H9 (cell line): ENCODE measurements around the gene ISL1. TPM values are rescaled to one million over a fixed set of nuclear protein-coding genes. Genes with fewer than 3 reads are reported as not detected.

ENCODE experiments used
- DNase-seq: peaks from one replicate; pipeline ENCODE4 v3.0.0-alpha.2; 2017
- H2AFZ ChIP-seq: one replicate; pipeline ENCODE4 v1.6.1; 2013; ENCODE audit warnings: mild to moderate bottlenecking, low read length, control low read depth, moderate library complexity
- H2AK5ac ChIP-seq: 2 replicates; pipeline ENCODE4 v1.6.1; 2013; ENCODE audit warnings: low read length, control low read depth, mixed read lengths; ENCODE audit not compliant: insufficient read length
- H2BK120ac ChIP-seq: one replicate; pipeline ENCODE4 v1.6.1; 2013; ENCODE audit warnings: low read depth, mild to moderate bottlenecking, low read length, control low read depth, inconsistent platforms; ENCODE audit not compliant: poor library complexity, severe bottlenecking
- H2BK12ac ChIP-seq: 2 replicates; pipeline ENCODE4 v1.6.1; 2013; ENCODE audit warnings: low read length, control low read depth, mixed read lengths, low read depth; ENCODE audit not compliant: insufficient read length
- H2BK15ac ChIP-seq: 2 replicates; pipeline ENCODE4 v1.6.1; 2013; ENCODE audit warnings: low read depth, low read length, control low read depth
- H2BK20ac ChIP-seq: one replicate; pipeline ENCODE4 v1.6.1; 2013; ENCODE audit warnings: low read depth, mild to moderate bottlenecking, low read length, control low read depth, inconsistent platforms; ENCODE audit not compliant: poor library complexity, severe bottlenecking
- H2BK5ac ChIP-seq: 2 replicates; pipeline ENCODE4 v1.6.1; 2013; ENCODE audit warnings: low read length, control low read depth, mixed read lengths; ENCODE audit not compliant: insufficient read length
- H3K14ac ChIP-seq: 2 replicates; pipeline ENCODE4 v1.6.1; 2013; ENCODE audit warnings: low read length, control low read depth; ENCODE audit not compliant: insufficient read depth
- H3K18ac ChIP-seq: 2 replicates; pipeline ENCODE4 v1.6.1; 2013; ENCODE audit warnings: low read depth, mild to moderate bottlenecking, mixed read lengths, low read length, control low read depth; ENCODE audit not compliant: insufficient read length
- H3K23ac ChIP-seq: 2 replicates; pipeline ENCODE4 v1.6.1; 2013; ENCODE audit warnings: low read length, control low read depth, mixed read lengths, low read depth; ENCODE audit not compliant: insufficient read length
- H3K23me2 ChIP-seq: 2 replicates; pipeline ENCODE4 v1.6.1; 2013; ENCODE audit warnings: low read depth, mild to moderate bottlenecking, mixed read lengths, low read length, control low read depth; ENCODE audit not compliant: insufficient read length, poor library complexity, severe bottlenecking
- H3K27ac ChIP-seq: 2 replicates; pipeline ENCODE4 v1.5.1; 2013; ENCODE audit warnings: low read length, control low read depth, mixed read lengths, low read depth; ENCODE audit not compliant: insufficient read length
- H3K27me3 ChIP-seq: 2 replicates; pipeline ENCODE4 v1.6.1; 2013; ENCODE audit warnings: low read length, control low read depth, inconsistent platforms; ENCODE audit not compliant: insufficient read depth
- H3K4ac ChIP-seq: 2 replicates; pipeline ENCODE4 v1.6.1; 2013; ENCODE audit warnings: low read depth, mild to moderate bottlenecking, control low read depth, inconsistent platforms, low read length, moderate library complexity
- H3K4me1 ChIP-seq: 2 replicates; pipeline ENCODE4 v1.6.1; 2013; ENCODE audit warnings: low read length, control low read depth, inconsistent platforms; ENCODE audit not compliant: insufficient read depth
- H3K4me2 ChIP-seq: 2 replicates; pipeline ENCODE4 v1.6.1; 2013; ENCODE audit warnings: low read length, control low read depth, mixed read lengths; ENCODE audit not compliant: insufficient read length, insufficient read depth
- H3K56ac ChIP-seq: 2 replicates; pipeline ENCODE4 v1.6.1; 2013; ENCODE audit warnings: low read depth, mild to moderate bottlenecking, mixed read lengths, low read length, control low read depth; ENCODE audit not compliant: insufficient read length
- H3K79me1 ChIP-seq: 2 replicates; pipeline ENCODE4 v1.6.1; 2013; ENCODE audit warnings: low read depth, mild to moderate bottlenecking, moderate library complexity, low read length, control low read depth, inconsistent platforms; ENCODE audit not compliant: insufficient read depth, poor library complexity, severe bottlenecking
- H3K79me2 ChIP-seq: 2 replicates; pipeline ENCODE4 v1.6.1; 2013; ENCODE audit warnings: low read length, control low read depth, inconsistent platforms; ENCODE audit not compliant: insufficient read depth
- H3K9ac ChIP-seq: 2 replicates; pipeline ENCODE4 v1.6.1; 2013; ENCODE audit warnings: low read length, control low read depth, mixed read lengths; ENCODE audit not compliant: insufficient read length; ENCODE audit errors: extremely low read depth
- H3K9me3 ChIP-seq: one replicate; pipeline ENCODE4 v1.6.1; 2013; ENCODE audit warnings: low read depth, low read length, inconsistent platforms; ENCODE audit not compliant: control insufficient read depth
- H3T11ph ChIP-seq: one replicate; pipeline ENCODE4 v1.6.1; 2013; ENCODE audit warnings: mild to moderate bottlenecking, low read length, control low read depth, inconsistent platforms
- H4K20me1 ChIP-seq: one replicate; pipeline ENCODE4 v1.6.1; 2013; ENCODE audit not compliant: control insufficient read depth, insufficient read length, insufficient read depth
- H4K5ac ChIP-seq: 2 replicates; pipeline ENCODE4 v1.6.1; 2013; ENCODE audit warnings: low read depth, mild to moderate bottlenecking, mixed read lengths, low read length, control low read depth; ENCODE audit not compliant: insufficient read length
- H4K8ac ChIP-seq: replicated peaks from 2 replicates; pipeline ENCODE4 v1.6.1; 2013; ENCODE audit warnings: low read length, control low read depth, mixed read lengths, low read depth; ENCODE audit not compliant: insufficient read length
- H4K91ac ChIP-seq: 2 replicates; pipeline ENCODE4 v1.6.1; 2013; ENCODE audit warnings: low read depth, mild to moderate bottlenecking, moderate library complexity, mixed read lengths, low read length, control low read depth; ENCODE audit not compliant: insufficient read length
- H3K27ac Mint-ChIP-seq, 3 experiments: 2 replicates in 2 of 3; 3 replicates in 1 of 3; pipeline ENCODE4 v1.8.0; 2020 to 2021; ENCODE audit warnings: mixed read lengths in 3 of 3, mild to moderate bottlenecking in 1 of 3, moderate library complexity in 1 of 3
- H3K27me3 Mint-ChIP-seq: 2 replicates; pipeline ENCODE4 v1.8.0; 2021; ENCODE audit warnings: low read depth, mild to moderate bottlenecking, moderate library complexity, mixed read lengths
- H3K36me3 Mint-ChIP-seq, 3 experiments: 2 replicates in 2 of 3; 3 replicates in 1 of 3; pipeline ENCODE4 v1.8.0; 2020 to 2021; ENCODE audit warnings: low read depth in 3 of 3, mixed read lengths in 3 of 3; ENCODE audit not compliant: insufficient read depth in 1 of 3
- H3K4me1 Mint-ChIP-seq, 2 experiments: 2 replicates each; pipeline ENCODE4 v1.8.0; 2020; ENCODE audit warnings: mixed read lengths in 2 of 2
- H3K4me3 Mint-ChIP-seq, 2 experiments: 2 replicates in 1 of 2; 3 replicates in 1 of 2; pipeline ENCODE4 v1.8.0; 2020 to 2021; ENCODE audit warnings: mild to moderate bottlenecking in 2 of 2, mixed read lengths in 2 of 2, moderate library complexity in 1 of 2
- H3K9me3 Mint-ChIP-seq, 2 experiments: 2 replicates in 1 of 2; 3 replicates in 1 of 2; pipeline ENCODE4 v1.8.0; 2020; ENCODE audit warnings: mild to moderate bottlenecking in 2 of 2, mixed read lengths in 2 of 2, moderate library complexity in 1 of 2
- CTCF ChIP-seq: fragments of 200-600 bp; sonication (generic); conservative IDR thresholded peaks from 3 replicates; pipeline ENCODE4 v1.8.0; 2021; ENCODE audit warnings: antibody characterized with exemption, mild to moderate bottlenecking
- WGBS: extraction: QIAGEN DNeasy Blood & Tissue Kit; methylation state at CpG from one replicate; pipeline ENCODE4 v1.1.7; 2013; ENCODE audit warnings: missing lambda C conversion rate, low lambda C conversion rate, mixed read lengths; ENCODE audit not compliant: insufficient read length; ENCODE audit errors: extremely low coverage; 5-methylcytosine and 5-hydroxymethylcytosine counted together
- total RNA-seq: library from RNA; stranded (reverse); gene quantifications from 2 replicates; pipeline ENCODE4 v1.2.1, GENCODE V29; 2021

Gene ISL1
- total RNA-seq, 1 experiment from 2014 or later = not detected

GRCh38 chr5:51395666-51396356 lies 12.6 kb downstream of the ISL1 start:
- Histone ChIP-seq H3K79me2 (no peaks in the 10 kb centered on the region), H3K14ac (no peak overlapping the region), H3K18ac (no peak overlapping the region), H3K56ac (no peak overlapping the region), H3K4ac (no peak overlapping the region), H3K4me1 (no peaks in the 10 kb centered on the region), H2AK5ac (no peak overlapping the region), H3T11ph (no peak overlapping the region), H2BK120ac (no peak overlapping the region), H4K91ac (no peak overlapping the region), H2BK5ac (no peak overlapping the region), H2BK15ac (no peak overlapping the region), H3K27ac (no peak overlapping the region), H2BK12ac (no peak overlapping the region), H3K23me2 (peaks cover 7% of the 10 kb centered on the region), H3K9ac (no peak overlapping the region), H3K4me2 (no peak overlapping the region), H3K23ac (no peak overlapping the region), H4K20me1 (no peaks in the 10 kb centered on the region), H3K9me3 (no peaks in the 10 kb centered on the region), H3K79me1 (no peaks in the 10 kb centered on the region), H3K27me3 (peaks cover 87% of the 10 kb centered on the region), H4K5ac (no peak overlapping the region), H2AFZ (no peak overlapping the region), H4K8ac (no peak overlapping the region), H2BK20ac (no peak overlapping the region)
- Mint-ChIP-seq H3K27me3 (peaks cover 100% of the 10 kb centered on the region), H3K36me3 (no peaks in the 10 kb centered on the region; a peak in 1 of 7 replicates), H3K4me3 (peak overlapping the region in 1 of 2 experiments; percentile 30; a peak in 1 of 5 replicates), H3K4me1 (peaks cover 53 to 90% of the 10 kb centered on the region in 2 experiments), H3K9me3 (peaks cover 5 to 12% of the 10 kb centered on the region in 2 experiments; a peak in 2 of 5 replicates), H3K27ac (no peak overlapping the region)
- no CpG with 5 or more reads among the region's 10 CpGs for WGBS
- DNase-seq = no peak
- TF ChIP-seq CTCF = no peak
